H1 (cell line): ENCODE measurements around the gene MGARP. TPM values are rescaled to one million over a fixed set of nuclear protein-coding genes. Genes with fewer than 3 reads are reported as not detected.

Experiments used
- CTCF ChIA-PET: fragments of 300-600 bp; sonication (Branson Sonifier 250); formaldehyde crosslinking; loops from one replicate; lab custom pipeline; 2021; ENCODE audit not compliant: partially characterized antibody; lab: Charles Lee
- POLR2A ChIA-PET: fragments of 300-600 bp; sonication (Branson Sonifier 250); formaldehyde crosslinking; loops from one replicate; lab custom pipeline; 2021; ENCODE audit warnings: inconsistent platforms; ENCODE audit not compliant: partially characterized antibody; lab: Charles Lee
- DNase-seq, 2 experiments: peaks; one replicate each; pipeline versions ENCODE4 v3.0.0 to v3.0.0-alpha.2; 2010 to 2022; ENCODE audit warnings: low spot score in 2 of 2, low read depth in 1 of 2, mixed read lengths in 1 of 2
- FAIRE-seq: peaks from 2 replicates; lab custom pipeline; 2011; peaks lifted over from hg19 to GRCh38; lab: Jason Lieb, UNC
- H2AFZ ChIP-seq: 2 replicates; pipeline ENCODE4 v1.8.1; 2012; ENCODE audit warnings: low read length, inconsistent platforms
- H2AK5ac ChIP-seq: 2 replicates; pipeline ENCODE4 v1.6.1; 2013; ENCODE audit warnings: low read depth, low read length
- H2BK120ac ChIP-seq: replicated peaks from 2 replicates; pipeline ENCODE3; 2013; ENCODE audit warnings: low read depth, low read length, inconsistent platforms
- H2BK12ac ChIP-seq: 2 replicates; pipeline ENCODE4 v1.6.1; 2013; ENCODE audit warnings: low read depth, low read length
- H2BK15ac ChIP-seq: 2 replicates; pipeline ENCODE4 v1.6.1; 2013; ENCODE audit warnings: low read length
- H2BK20ac ChIP-seq: 2 replicates; pipeline ENCODE4 v1.6.1; 2013; ENCODE audit warnings: low read length
- H2BK5ac ChIP-seq: 2 replicates; pipeline ENCODE4 v1.6.1; 2013; ENCODE audit warnings: low read depth, low read length
- H3K14ac ChIP-seq: 2 replicates; pipeline ENCODE4 v1.6.1; 2013; ENCODE audit warnings: inconsistent platforms; ENCODE audit not compliant: insufficient read length
- H3K18ac ChIP-seq: 2 replicates; pipeline ENCODE4 v1.6.1; 2013; ENCODE audit warnings: low read length; ENCODE audit errors: extremely low read depth
- H3K23ac ChIP-seq: 2 replicates; pipeline ENCODE4 v1.6.1; 2013; ENCODE audit warnings: inconsistent platforms; ENCODE audit not compliant: insufficient read length
- H3K23me2 ChIP-seq: 2 replicates; pipeline ENCODE4 v1.6.1; 2013; ENCODE audit warnings: low read depth, low read length
- H3K27ac ChIP-seq: 2 replicates; pipeline ENCODE4 v1.6.1; 2011; ENCODE audit warnings: low read depth, low read length, inconsistent platforms
- H3K27me3 ChIP-seq, 4 experiments: replicated peaks in 1 of 4; 1 replicate in 1 of 4; 2 replicates in 3 of 4; pipeline versions ENCODE4 v1.6.1 to v1.8.1; 2011 to 2013; ENCODE audit warnings: low read length in 3 of 4, mild to moderate bottlenecking in 3 of 4, inconsistent platforms in 2 of 4, mixed read lengths in 2 of 4, moderate library complexity in 1 of 4; ENCODE audit not compliant: control insufficient read depth in 3 of 4, insufficient read depth in 3 of 4; ENCODE audit errors: extremely low read depth in 1 of 4
- H3K36me3 ChIP-seq, 4 experiments: 2 replicates each; pipeline versions ENCODE4 v1.6.1 to v1.8.1; 2011 to 2013; ENCODE audit warnings: mild to moderate bottlenecking in 4 of 4, low read length in 3 of 4, moderate library complexity in 2 of 4, control low read depth in 1 of 4, inconsistent platforms in 1 of 4; ENCODE audit not compliant: insufficient read depth in 4 of 4, control insufficient read depth in 2 of 4
- H3K4ac ChIP-seq: replicated peaks from 2 replicates; pipeline ENCODE3; 2013; ENCODE audit warnings: low read length, low read depth, mixed read lengths, inconsistent platforms; ENCODE audit not compliant: insufficient read length
- H3K4me1 ChIP-seq, 4 experiments: replicated peaks in 1 of 4; 1 replicate in 1 of 4; 2 replicates in 3 of 4; pipeline versions ENCODE4 v1.6.1 to v1.8.1; 2011 to 2013; ENCODE audit warnings: low read length in 3 of 4, inconsistent platforms in 2 of 4, mixed read lengths in 1 of 4; ENCODE audit not compliant: insufficient read depth in 4 of 4, control insufficient read depth in 3 of 4
- H3K4me2 ChIP-seq, 2 experiments: 2 replicates each; pipeline versions ENCODE4 v1.6.1 to v1.8.1; 2011 to 2013; ENCODE audit warnings: low read depth in 2 of 2, low read length in 2 of 2, control low read depth in 1 of 2, inconsistent platforms in 1 of 2, mild to moderate bottlenecking in 1 of 2; ENCODE audit not compliant: insufficient read depth in 1 of 2
- H3K4me3 ChIP-seq, 4 experiments: fragments of 200-600, 300-600 bp in 1 of 4; sonication (generic), shearing (Covaris generic), sonication (Bioruptor Twin) in 1 of 4; 2 replicates each; pipeline versions ENCODE4 v1.5.1 to v1.8.1; 2011 to 2016; ENCODE audit warnings: low read length in 4 of 4, low read depth in 3 of 4, control low read depth in 2 of 4, inconsistent platforms in 2 of 4, mild to moderate bottlenecking in 2 of 4, mixed read lengths in 1 of 4, moderate library complexity in 1 of 4; ENCODE audit not compliant: insufficient read depth in 2 of 4; ENCODE audit errors: extremely low read depth in 1 of 4
- H3K56ac ChIP-seq: replicated peaks from 2 replicates; pipeline ENCODE3; 2013; ENCODE audit warnings: low read depth, mild to moderate bottlenecking, mixed read lengths, low read length, inconsistent platforms; ENCODE audit not compliant: insufficient read length
- H3K79me1 ChIP-seq: 2 replicates; pipeline ENCODE4 v1.6.1; 2013; ENCODE audit warnings: low read depth, low read length, control low read depth
- H3K79me2 ChIP-seq, 2 experiments: 2 replicates each; pipeline versions ENCODE4 v1.6.1 to v1.8.1; 2012 to 2013; ENCODE audit warnings: low read length in 2 of 2, mild to moderate bottlenecking in 2 of 2, inconsistent platforms in 1 of 2; ENCODE audit not compliant: insufficient read depth in 2 of 2, control insufficient read depth in 1 of 2
- H3K9ac ChIP-seq, 4 experiments: replicated peaks in 1 of 4; 1 replicate in 1 of 4; 2 replicates in 3 of 4; pipeline versions ENCODE4 v1.6.1 to v1.8.1; 2011 to 2013; ENCODE audit warnings: low read depth in 3 of 4, low read length in 3 of 4, control low read depth in 2 of 4, mild to moderate bottlenecking in 2 of 4, moderate library complexity in 2 of 4, inconsistent platforms in 1 of 4; ENCODE audit errors: extremely low read depth in 1 of 4
- H3K9me3 ChIP-seq, 2 experiments: 2 replicates each; pipeline versions ENCODE4 v1.6.1 to v1.8.1; 2012 to 2013; ENCODE audit warnings: mild to moderate bottlenecking in 2 of 2, moderate library complexity in 2 of 2, control low read depth in 1 of 2, inconsistent platforms in 1 of 2, low read depth in 1 of 2, low read length in 1 of 2, mixed read lengths in 1 of 2; ENCODE audit not compliant: insufficient read depth in 2 of 2
- H4K20me1 ChIP-seq, 2 experiments: replicated peaks in 1 of 2; 2 replicates each; pipeline versions ENCODE3 to v1.8.1; 2011 to 2013; ENCODE audit warnings: inconsistent platforms in 2 of 2, low read length in 2 of 2, mild to moderate bottlenecking in 1 of 2; ENCODE audit not compliant: insufficient read depth in 2 of 2, control insufficient read depth in 1 of 2
- H4K5ac ChIP-seq: 2 replicates; pipeline ENCODE4 v1.6.1; 2013; ENCODE audit warnings: low read length, low read depth, mixed read lengths, inconsistent platforms; ENCODE audit not compliant: insufficient read length
- H4K8ac ChIP-seq: 2 replicates; pipeline ENCODE4 v1.8.0; 2013; ENCODE audit warnings: mild to moderate bottlenecking, moderate library complexity, low read length, inconsistent platforms; ENCODE audit not compliant: insufficient read depth; ENCODE audit errors: extremely low read depth
- H4K91ac ChIP-seq: replicated peaks from 2 replicates; pipeline ENCODE3; 2013; ENCODE audit warnings: low read length, mixed read lengths, inconsistent platforms; ENCODE audit not compliant: insufficient read length
- CHD1 ChIP-seq: IDR thresholded peaks from 2 replicates; pipeline ENCODE4 v1.6.1; 2012; ENCODE audit warnings: low read depth, low read length, improper control_type of control experiment
- CTBP2 ChIP-seq: IDR thresholded peaks from 2 replicates; pipeline ENCODE4 v1.7.0; 2011; ENCODE audit warnings: borderline replicate concordance, mild to moderate bottlenecking, moderate library complexity, mixed read lengths, low read length; ENCODE audit not compliant: insufficient read depth, insufficient read length
- EP300 ChIP-seq, 2 experiments: IDR thresholded peaks; 1 replicate in 1 of 2; 2 replicates in 1 of 2; pipeline ENCODE4 v1.6.1; 2011 to 2012; ENCODE audit warnings: low read depth in 2 of 2, low read length in 2 of 2, mild to moderate bottlenecking in 2 of 2, borderline replicate concordance in 1 of 2, inconsistent platforms in 1 of 2, moderate library complexity in 1 of 2
- FOSL1 ChIP-seq: IDR thresholded peaks from 2 replicates; pipeline ENCODE4 v1.6.1; 2011; ENCODE audit warnings: mild to moderate bottlenecking, low read depth, low read length, moderate library complexity; ENCODE audit not compliant: insufficient read depth
- HDAC6 ChIP-seq: IDR thresholded peaks from one replicate; pipeline ENCODE4 v1.7.1; 2012; ENCODE audit warnings: low read depth, mild to moderate bottlenecking, inconsistent platforms, low read length, moderate library complexity
- NANOG ChIP-seq: IDR thresholded peaks from 2 replicates; pipeline ENCODE4 v1.6.1; 2011; ENCODE audit warnings: low read length, low read depth, mild to moderate bottlenecking, inconsistent platforms; ENCODE audit not compliant: insufficient read depth, poor library complexity, severe bottlenecking
- PHF8 ChIP-seq: fragments of 200-600 bp; sonication (generic); conservative IDR thresholded peaks from 2 replicates; pipeline ENCODE4 v1.7.1; 2012; ENCODE audit warnings: low read depth, mild to moderate bottlenecking, inconsistent platforms, low read length, moderate library complexity
- POLR2A ChIP-seq, 2 experiments: IDR thresholded peaks; 1 replicate in 1 of 2; 2 replicates in 1 of 2; pipeline ENCODE4 v1.6.1; 2011; ENCODE audit warnings: low read depth in 2 of 2, low read length in 2 of 2, mild to moderate bottlenecking in 2 of 2; ENCODE audit errors: control extremely low read depth in 1 of 2
- SIX5 ChIP-seq: IDR thresholded peaks from 2 replicates; pipeline ENCODE4 v1.6.1; 2011; ENCODE audit warnings: mild to moderate bottlenecking, low read depth, low read length
- SP1 ChIP-seq: IDR thresholded peaks from 2 replicates; pipeline ENCODE4 v1.6.1; 2011; ENCODE audit warnings: low read depth, low read length
- WGBS, 2 experiments: shearing (Covaris generic) in 1 of 2; methylation state at CpG; one replicate each; pipeline versions ENCODE4 v1.1.6 to v1.1.7; 2013 to 2015; ENCODE audit warnings: low lambda C conversion rate in 2 of 2, mixed read lengths in 2 of 2, inconsistent platforms in 1 of 2, low coverage in 1 of 2, missing lambda C conversion rate in 1 of 2; ENCODE audit not compliant: insufficient replicate concordance in 2 of 2, insufficient coverage in 1 of 2, insufficient read length in 1 of 2; ENCODE audit errors: extremely low coverage in 1 of 2, missing lambda C conversion rate in 1 of 2; 5-methylcytosine and 5-hydroxymethylcytosine counted together
- polyA plus RNA-seq, 7 experiments: library from polyadenylated mRNA; depleted of rRNA in 3 of 7; stranded (reverse) in 5 of 7; unstranded in 2 of 7; fragments of >200 nt in 5 of 7; fragments of 200-250 nt in 2 of 7; gene quantifications; 1 replicate in 5 of 7; 2 replicates in 1 of 7; 4 replicates in 1 of 7; pipeline versions ENCODE4 v1.2.1 to v1.2.3, GENCODE V29; 2011 to 2013; ENCODE audit warnings: missing spikeins in 2 of 7, mixed read lengths in 2 of 7
- total RNA-seq: library from RNA; stranded (reverse); fragmentation: NEBNext Ultra II Directional; extraction: Animal tissue kit (Norgen Biotek cat#: 25700); gene quantifications from 2 replicates; pipeline ENCODE4 v1.2.1, GENCODE V29; 2021

MGARP gene
- total and polyA plus RNA-seq, 2 of the 8 experiments (the other 6 are each of a cell fraction or from before 2014, with no cell fraction given) = 2.8 to 4.5 TPM

- FAIRE-seq (no peak), DNase-seq (no peak)
- H3K79me2 ChIP-seq = no peaks in the 10 kb centered on the region
- H3K36me3 ChIP-seq = no peaks in the 10 kb centered on the region
- H3K14ac ChIP-seq = no peak overlapping the region
- H3K4me1 ChIP-seq = peaks cover 0 to 3% (median under 1%) of the 10 kb centered on the region in 4 experiments; a peak in 3 of 7 replicates
- H3K23me2 ChIP-seq = peaks cover 8% of the 10 kb centered on the region
- no peak overlapping the region for H3K9ac ChIP-seq
- no peak overlapping the region for H4K91ac ChIP-seq
- H4K8ac ChIP-seq = no peak overlapping the region
- no peaks in the 10 kb centered on the region for H3K9me3 ChIP-seq
- ChIA-PET CTCF (interaction anchor here (0.9 to 1.1 kb wide), 3 partner anchors 9 to 20 kb away, joined by 3 read pairs; no protein-coding TSS in a partner anchor), POLR2A (interaction anchor here (0.7 kb wide), 1 partner anchor 59 kb away, joined by 3 read pairs; no protein-coding TSS in a partner anchor)
- H3K79me1 ChIP-seq = no peaks in the 10 kb centered on the region
- H2BK15ac ChIP-seq = no peak overlapping the region
- TF ChIP-seq SIX5 = no peak
- TF ChIP-seq NANOG = no peak
- TF ChIP-seq HDAC6 = no peak
- no peak for TF ChIP-seq CTBP2
- no peak for TF ChIP-seq POLR2A (IDR thresholded peaks at IDR 0.05; ENCODE audit: control extremely low read depth in 1 of 2, low read depth in 2 of 2, low read length in 2 of 2)
- no peak for TF ChIP-seq FOSL1
- TF ChIP-seq EP300 (IDR thresholded peaks at IDR 0.05; ENCODE audit: borderline replicate concordance in 1 of 2, low read depth in 2 of 2, low read length in 2 of 2) = no peak
- TF ChIP-seq CHD1 = no peak
- no peak for TF ChIP-seq SP1
- no peak for TF ChIP-seq PHF8
- no peak overlapping the region for H2BK5ac ChIP-seq
- H2BK20ac ChIP-seq = no peak overlapping the region
- no peak overlapping the region for H4K5ac ChIP-seq
- H2AFZ ChIP-seq = no peak overlapping the region
- H3K56ac ChIP-seq = no peak overlapping the region
- no peak overlapping the region for H3K4me2 ChIP-seq
- no peak overlapping the region for H3K23ac ChIP-seq
- 85% methylated on average over 1 of the region's 1 CpG; no CpG with 5 or more reads in 1 of the 2 experiments for WGBS, 2 experiments
- H4K20me1 ChIP-seq = no peaks in the 10 kb centered on the region
- no peak overlapping the region for H3K4me3 ChIP-seq
- H2BK12ac ChIP-seq = no peak overlapping the region
- H3K27me3 ChIP-seq = peaks cover 5 to 22% (median 18%) of the 10 kb centered on the region in 4 experiments
- H2AK5ac ChIP-seq = no peak overlapping the region
- H2BK120ac ChIP-seq = no peak overlapping the region
- no peak overlapping the region for H3K4ac ChIP-seq
- no peak overlapping the region for H3K27ac ChIP-seq
- H3K18ac ChIP-seq = no peak overlapping the region
Observed at GRCh38 chr4:139274790-139275189, 5.2 kb downstream of the MGARP start.
